ENCODE results near the gene KCTD16.

GRCh38 chr5:144248015-144248414, 77.3 kb downstream of the KCTD16 start:
- TF ChIP-seq CTCF (IDR thresholded peaks at IDR 0.05; ENCODE audit: poor library complexity), result no peak
- TF ChIP-seq EZH2phosphoT487 (IDR thresholded peaks at IDR 0.05; ENCODE audit: low read depth, severe bottlenecking, unreplicated experiment), result no peak
- TF ChIP-seq EZH2 (IDR thresholded peaks at IDR 0.05; ENCODE audit: borderline replicate concordance), result no peak
